Measurements from ENCODE around the gene GPR12. TPM values are rescaled to one million over a fixed set of nuclear protein-coding genes. Genes with fewer than 3 reads are reported as not detected.

GPR12 gene
- total RNA-seq, 4 donors from 2014 or later = not detected

DNA sequence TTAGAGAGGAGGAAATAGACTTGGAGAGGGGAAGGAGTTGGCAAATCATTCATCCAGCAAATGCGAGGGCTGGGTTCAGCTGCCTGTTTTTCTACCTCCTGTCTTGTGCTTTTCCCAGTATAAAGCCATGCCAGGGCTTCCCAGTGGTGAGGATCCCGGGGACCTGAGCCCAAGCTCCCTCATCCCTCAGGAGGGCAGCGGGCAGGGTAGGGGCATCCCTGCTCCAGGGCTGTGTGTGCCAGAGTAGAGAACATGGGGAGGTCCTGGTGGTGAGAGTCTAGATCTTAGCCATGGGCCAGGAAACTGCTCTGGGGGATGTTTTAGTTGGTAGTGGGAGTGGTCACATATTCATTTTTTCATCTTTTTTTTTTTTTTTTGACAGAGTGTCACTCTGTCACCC lies 43.6 kb downstream of the GPR12 start:
- H3K9me3 ChIP-seq = peaks cover 0 to 4% (median 0%) of the 10 kb centered on the region in 4 donors
- no peaks in the 10 kb centered on the region for H3K36me3 ChIP-seq
- no peaks in the 10 kb centered on the region for H3K4me1 ChIP-seq
- TF ChIP-seq POLR2A (IDR thresholded peaks at IDR 0.05) = no peak
- TF ChIP-seq, protein P1, sequence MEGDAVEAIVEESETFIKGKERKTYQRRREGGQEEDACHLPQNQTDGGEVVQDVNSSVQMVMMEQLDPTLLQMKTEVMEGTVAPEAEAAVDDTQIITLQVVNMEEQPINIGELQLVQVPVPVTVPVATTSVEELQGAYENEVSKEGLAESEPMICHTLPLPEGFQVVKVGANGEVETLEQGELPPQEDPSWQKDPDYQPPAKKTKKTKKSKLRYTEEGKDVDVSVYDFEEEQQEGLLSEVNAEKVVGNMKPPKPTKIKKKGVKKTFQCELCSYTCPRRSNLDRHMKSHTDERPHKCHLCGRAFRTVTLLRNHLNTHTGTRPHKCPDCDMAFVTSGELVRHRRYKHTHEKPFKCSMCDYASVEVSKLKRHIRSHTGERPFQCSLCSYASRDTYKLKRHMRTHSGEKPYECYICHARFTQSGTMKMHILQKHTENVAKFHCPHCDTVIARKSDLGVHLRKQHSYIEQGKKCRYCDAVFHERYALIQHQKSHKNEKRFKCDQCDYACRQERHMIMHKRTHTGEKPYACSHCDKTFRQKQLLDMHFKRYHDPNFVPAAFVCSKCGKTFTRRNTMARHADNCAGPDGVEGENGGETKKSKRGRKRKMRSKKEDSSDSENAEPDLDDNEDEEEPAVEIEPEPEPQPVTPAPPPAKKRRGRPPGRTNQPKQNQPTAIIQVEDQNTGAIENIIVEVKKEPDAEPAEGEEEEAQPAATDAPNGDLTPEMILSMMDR (IDR thresholded peaks at IDR 0.05) = no peak
- no peak for DNase-seq
- H3K27ac ChIP-seq = no peak overlapping the region
- no peak overlapping the region for H3K4me3 ChIP-seq
- no peaks in the 10 kb centered on the region for H3K27me3 ChIP-seq

DNA sequence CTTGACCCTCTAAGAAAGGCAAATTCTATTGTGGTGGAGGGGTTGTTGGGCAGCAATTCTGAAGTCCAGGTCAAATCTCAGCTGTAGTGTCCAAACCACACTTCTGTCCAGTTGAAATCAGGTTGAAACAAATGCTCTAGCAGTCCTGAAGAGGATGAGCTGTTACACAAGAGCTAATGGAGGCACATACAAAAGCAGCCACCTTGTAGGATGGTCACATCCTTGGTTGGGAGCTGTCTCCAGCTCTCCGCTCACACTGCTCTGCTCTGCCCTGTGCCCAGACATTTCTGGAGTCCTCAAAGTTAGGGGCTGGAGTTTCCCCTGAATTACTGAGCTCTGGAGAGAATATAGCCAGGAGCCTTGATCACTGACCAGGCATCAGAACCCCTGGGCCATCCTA lies 47.2 kb downstream of the GPR12 start:
- DNase-seq = no peak
- TF ChIP-seq POLR2A (IDR thresholded peaks at IDR 0.05) = no peak
- TF ChIP-seq, protein P1 (IDR thresholded peaks at IDR 0.05) = no peak
- Histone ChIP-seq H3K36me3 (no peaks in the 10 kb centered on the region), H3K27ac (no peak overlapping the region), H3K9me3 (peaks cover 0 to 6% (median 0%) of the 10 kb centered on the region in 4 donors), H3K4me3 (no peak overlapping the region), H3K27me3 (no peaks in the 10 kb centered on the region), H3K4me1 (no peaks in the 10 kb centered on the region)

DNA sequence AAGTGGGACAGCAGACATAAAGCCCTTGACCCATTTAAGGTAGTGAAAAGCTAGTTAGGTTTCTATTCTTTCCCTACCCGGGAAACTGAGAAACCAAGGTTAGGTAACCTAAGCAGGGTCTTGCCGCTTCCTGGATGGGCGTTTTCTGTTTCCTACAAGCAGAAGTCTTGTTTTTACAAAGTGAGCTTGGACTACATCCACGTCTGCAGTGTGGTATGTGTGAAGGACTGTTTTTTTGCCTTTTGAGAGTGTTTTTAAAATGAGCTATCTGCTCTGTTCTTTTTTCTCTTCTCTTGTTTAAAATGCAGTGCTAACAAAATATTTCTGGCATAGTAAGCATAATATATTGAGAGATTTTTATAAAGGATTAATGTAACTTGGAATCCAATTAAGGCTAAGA lies 49.4 kb downstream of the GPR12 start:
- Histone ChIP-seq H3K9me3 (peaks cover 0 to 6% (median 0%) of the 10 kb centered on the region in 4 donors), H3K4me1 (no peaks in the 10 kb centered on the region)
- TF ChIP-seq POLR2A (IDR thresholded peaks at IDR 0.05) = no peak
- TF ChIP-seq, protein P1 (IDR thresholded peaks at IDR 0.05) = no peak

DNA sequence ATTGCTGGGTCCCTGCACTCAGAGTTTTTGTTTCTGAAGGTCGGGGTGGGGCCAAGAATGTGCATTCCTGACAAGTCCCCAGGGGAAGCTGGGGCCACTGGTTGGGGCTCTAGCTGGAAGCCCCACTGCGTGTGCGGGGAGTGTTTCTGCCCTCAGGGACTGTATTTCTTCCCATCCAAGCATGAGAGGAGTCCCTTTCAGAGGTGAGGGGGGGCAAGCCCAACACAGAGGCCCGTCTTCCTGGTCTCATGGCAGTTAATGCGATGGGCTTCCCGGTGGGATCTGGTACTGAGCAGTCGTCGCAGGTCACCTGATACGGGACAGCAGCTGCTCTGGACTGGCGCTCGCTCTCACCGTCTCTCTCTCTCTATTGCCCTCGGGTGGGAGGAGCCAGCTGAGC lies 50.4 kb downstream of the GPR12 start:
- Histone ChIP-seq H3K4me1 (no peaks in the 10 kb centered on the region), H3K27ac (no peak overlapping the region), H3K36me3 (no peaks in the 10 kb centered on the region), H3K27me3 (no peaks in the 10 kb centered on the region), H3K9me3 (peaks cover 0 to 6% (median 0%) of the 10 kb centered on the region in 4 donors), H3K4me3 (no peak overlapping the region)
- TF ChIP-seq, protein P1 (IDR thresholded peaks at IDR 0.05) = no peak
- no peak for TF ChIP-seq POLR2A (IDR thresholded peaks at IDR 0.05)
- no peak for DNase-seq

More for the DNA sequence above, 49.4 kb downstream of the GPR12 start:
- H3K4me3 ChIP-seq = no peak overlapping the region
- H3K27ac ChIP-seq = no peak overlapping the region
- DNase-seq = no peak
- no peaks in the 10 kb centered on the region for H3K27me3 ChIP-seq
- no peaks in the 10 kb centered on the region for H3K36me3 ChIP-seq

DNA sequence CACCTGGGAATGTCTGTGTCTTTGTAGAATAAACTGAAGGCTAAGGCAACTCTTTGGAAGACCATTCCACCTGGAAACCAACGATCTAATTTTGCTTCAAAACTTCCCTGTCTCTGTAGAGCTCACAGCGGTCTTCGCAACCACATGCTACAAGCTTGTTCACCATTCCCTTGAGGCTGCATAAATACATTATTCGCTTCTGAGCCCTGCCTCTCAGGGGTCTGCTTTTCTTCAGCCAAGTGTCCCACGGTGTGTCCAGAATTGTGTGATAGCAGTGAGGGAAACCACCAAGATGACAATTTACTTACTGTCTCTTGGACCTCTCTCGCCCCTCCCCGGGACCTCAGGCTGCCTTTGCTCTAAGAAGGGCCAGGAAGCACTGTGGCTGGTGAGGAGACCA lies 51.1 kb downstream of the GPR12 start:
- no peaks in the 10 kb centered on the region for H3K27me3 ChIP-seq
- DNase-seq = no peak
- TF ChIP-seq POLR2A (IDR thresholded peaks at IDR 0.05) = no peak
- TF ChIP-seq, protein P1 (IDR thresholded peaks at IDR 0.05) = no peak
- peaks cover 0 to 6% (median 0%) of the 10 kb centered on the region in 4 donors for H3K9me3 ChIP-seq
- H3K36me3 ChIP-seq = no peaks in the 10 kb centered on the region
- H3K4me3 ChIP-seq = no peak overlapping the region
- no peaks in the 10 kb centered on the region for H3K4me1 ChIP-seq
- no peak overlapping the region for H3K27ac ChIP-seq

DNA sequence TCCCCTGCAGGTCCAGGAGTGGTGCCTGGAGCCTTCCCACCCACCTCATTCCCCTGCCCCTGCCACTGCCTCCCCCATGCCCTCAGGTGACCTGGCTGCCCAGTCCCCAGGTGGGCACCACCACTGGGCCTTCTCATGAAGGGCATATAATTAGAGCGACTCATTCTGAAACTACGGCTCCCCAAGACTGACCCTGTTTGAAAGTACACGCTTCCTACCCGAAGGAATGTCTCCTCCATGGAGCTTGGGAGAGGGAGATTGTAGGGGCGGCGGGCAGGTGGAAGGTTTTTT lies 52.6 kb downstream of the GPR12 start:
- Histone ChIP-seq H3K27ac (no peak overlapping the region), H3K4me1 (no peaks in the 10 kb centered on the region), H3K9me3 (peaks cover 0 to 6% (median 0%) of the 10 kb centered on the region in 4 donors), H3K4me3 (no peak overlapping the region), H3K36me3 (no peaks in the 10 kb centered on the region), H3K27me3 (no peaks in the 10 kb centered on the region)
- TF ChIP-seq, protein P1 (IDR thresholded peaks at IDR 0.05) = no peak
- no peak for TF ChIP-seq POLR2A (IDR thresholded peaks at IDR 0.05)
- no peak for DNase-seq
